ENCODE results near the gene KRTAP13-4.
A peak's percentile ranks its signal among the peaks of the same experiment; 100 is the strongest.

The KRTAP13-4 gene

GRCh38 chr21:30430170-30430655 lies at the start of gene KRTAP13-4:
Gene KRTAP13-4 (plus strand): TSS chr21:30430220. CDS start chr21:30430276, 56 bp downstream.
- DNase-seq = no peak

GRCh38 chr21:30382201-30382600 lies 47.8 kb upstream of the KRTAP13-4 start:
- no peak for DNase-seq

- DNase-seq = no peak
These were observed 38.5 kb upstream of the KRTAP13-4 start for GRCh38 chr21:30391492-30392025.

GRCh38 chr21:30395731-30396130 lies 34.3 kb upstream of the KRTAP13-4 start, which contains the start of gene KRTAP13-1:
Gene KRTAP13-1 (plus strand): TSS chr21:30396031. CDS start chr21:30396087, 56 bp downstream.
- no peak for DNase-seq

- peak; percentile 98 for DNase-seq
These were observed 21.1 kb upstream of the KRTAP13-4 start for GRCh38 chr21:30408782-30409494.

GRCh38 chr21:30415993-30416392 lies 14.0 kb upstream of the KRTAP13-4 start:
- no peak for DNase-seq

GRCh38 chr21:30425826-30426225 lies 4.2 kb upstream of the KRTAP13-4 start, which contains the start of gene KRTAP13-3:
Gene KRTAP13-3 (minus strand): TSS chr21:30425926. CDS start chr21:30425912, 14 bp downstream.
- DNase-seq = no peak

GRCh38 chr21:30426731-30427130 lies 3.3 kb upstream of the KRTAP13-4 start:
- DNase-seq = no peak

GRCh38 chr21:30434033-30434631 lies 4.1 kb downstream of the KRTAP13-4 start:
- peak; percentile 79 for DNase-seq

GRCh38 chr21:30437010-30437565 lies 7.1 kb downstream of the KRTAP13-4 start:
- no peak for DNase-seq

- DNase-seq = no peak
These were observed 10.0 kb downstream of the KRTAP13-4 start, which contains the start of gene KRTAP15-1 for GRCh38 chr21:30439975-30440374. Gene KRTAP15-1 (plus strand): TSS chr21:30440275. CDS start chr21:30440328, 53 bp downstream.

GRCh38 chr21:30443226-30443625 lies 13.2 kb downstream of the KRTAP13-4 start:
- no peak for DNase-seq

GRCh38 chr21:30444204-30444603 lies 14.2 kb downstream of the KRTAP13-4 start:
- no peak for DNase-seq

- no peak for DNase-seq
These were observed 17.0 kb downstream of the KRTAP13-4 start for GRCh38 chr21:30447056-30447455.

GRCh38 chr21:30448514-30448913 lies 18.5 kb downstream of the KRTAP13-4 start:
- no peak for DNase-seq

GRCh38 chr21:30463713-30464112 lies 33.7 kb downstream of the KRTAP13-4 start:
- DNase-seq = no peak

- DNase-seq = no peak
These were observed 39.1 kb downstream of the KRTAP13-4 start for GRCh38 chr21:30468900-30469714.

- DNase-seq = peak; percentile 55
These were observed 48.0 kb downstream of the KRTAP13-4 start for GRCh38 chr21:30478004-30478403.

GRCh38 chr21:30479259-30479658 lies 49.2 kb downstream of the KRTAP13-4 start:
- no peak for DNase-seq

- peak; percentile 76 for DNase-seq
These were observed 50.1 kb downstream of the KRTAP13-4 start, which contains the start of gene KRTAP19-1 for GRCh38 chr21:30480145-30480544. Gene KRTAP19-1 (minus strand): TSS chr21:30480367. CDS start chr21:30480317, 50 bp downstream.

All from islet precursor cell (in vitro differentiated cells).